ENCODE data around the gene SIX6.

The SIX6 gene

DNA sequence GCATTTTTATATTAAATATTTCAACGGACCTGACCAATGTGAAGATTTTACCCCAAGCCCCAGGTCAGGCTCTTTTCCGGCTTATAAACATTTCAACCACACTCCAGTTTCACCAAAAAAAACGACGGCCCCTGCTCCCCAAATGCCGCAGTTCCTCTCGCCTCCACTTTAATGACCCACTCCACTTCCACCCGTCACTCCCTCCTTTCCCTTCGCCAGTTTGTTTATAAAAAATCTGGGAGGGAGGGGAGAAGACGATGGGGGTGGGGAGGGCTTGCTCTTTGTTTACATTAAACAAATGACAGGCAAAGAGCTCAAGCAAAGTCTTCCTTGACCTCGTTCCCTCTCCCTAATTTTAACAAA lies 5.4 kb downstream of the SIX6 start:
- no peak for DNase-seq (ENCODE audit: low read depth)

DNA sequence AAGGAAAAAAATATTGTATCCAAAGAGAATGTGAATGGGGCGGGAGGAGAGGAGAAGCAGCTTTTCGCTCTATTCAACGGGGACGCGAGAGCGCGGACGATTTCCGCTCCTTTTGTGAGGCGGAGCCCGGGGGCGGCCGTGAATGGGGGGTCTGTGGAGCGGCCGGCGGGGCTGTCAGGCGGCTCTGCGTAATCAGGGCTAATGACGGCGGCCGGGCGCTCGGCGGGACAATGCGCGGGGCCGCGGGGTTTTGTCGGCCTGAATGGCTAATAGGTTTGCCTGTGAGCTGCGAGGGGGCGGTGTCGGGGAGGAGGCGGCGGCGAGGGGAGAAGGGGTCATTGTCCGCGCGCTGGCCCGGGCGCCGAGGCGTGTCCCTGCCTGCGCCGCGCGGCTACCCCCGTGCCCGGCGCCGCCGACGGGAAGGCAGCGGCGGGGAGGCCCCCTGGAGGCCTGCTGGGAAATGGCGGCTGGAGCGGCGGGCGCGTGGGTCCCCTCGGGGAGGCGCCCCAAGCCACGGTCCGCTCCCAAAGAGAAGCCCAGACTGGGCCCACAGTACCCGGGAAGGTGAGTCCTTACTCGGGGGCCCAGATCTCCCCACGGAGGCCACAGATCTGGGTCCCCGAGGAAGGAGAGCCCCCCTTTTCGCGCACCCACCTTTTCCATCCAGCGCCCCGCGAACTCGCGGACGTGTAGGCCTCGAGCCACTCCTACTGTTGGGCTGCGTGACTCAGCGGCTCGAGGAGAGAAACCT lies 6.0 kb downstream of the SIX6 start:
- no peak for DNase-seq (ENCODE audit: low read depth)

DNA sequence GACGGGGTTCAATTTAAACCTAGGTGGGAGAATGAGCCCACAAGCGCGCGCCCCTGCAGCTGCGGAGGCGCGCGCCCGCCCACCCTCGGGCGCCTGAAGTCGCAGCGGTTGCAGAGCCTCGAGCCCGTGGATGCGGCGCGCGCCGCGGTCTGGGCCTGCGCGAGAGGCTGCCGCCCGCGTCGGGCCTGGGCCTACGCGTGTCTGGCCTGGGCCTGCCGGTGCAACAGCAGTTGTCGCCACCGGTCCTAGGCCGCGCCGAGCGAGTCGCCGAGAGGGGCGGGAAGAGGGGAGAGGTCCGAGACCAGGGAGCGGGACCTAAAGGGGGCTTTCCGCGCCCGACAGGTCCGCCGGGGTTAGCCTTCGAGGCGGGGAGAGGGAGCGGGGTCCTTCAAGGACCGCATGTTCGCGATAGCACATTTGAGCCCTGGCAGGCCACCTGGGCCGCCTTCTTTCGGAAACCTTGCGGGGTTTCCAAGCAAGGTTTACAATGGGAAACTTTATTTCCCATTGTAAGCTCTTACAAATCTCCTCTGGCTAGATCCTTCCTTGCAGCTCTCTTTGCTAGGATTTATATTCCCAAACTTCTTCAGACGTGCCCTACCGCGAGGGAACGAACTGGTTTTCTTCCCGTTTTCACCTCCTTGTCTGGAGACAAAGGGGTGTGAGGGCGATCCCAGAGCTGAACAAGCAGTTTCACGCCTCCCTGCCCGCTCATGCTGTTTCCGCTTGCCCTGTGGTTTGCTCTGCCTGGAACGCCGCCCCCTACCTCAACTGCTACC lies 6.8 kb downstream of the SIX6 start:
- DNase-seq (ENCODE audit: low read depth): no peak

DNA sequence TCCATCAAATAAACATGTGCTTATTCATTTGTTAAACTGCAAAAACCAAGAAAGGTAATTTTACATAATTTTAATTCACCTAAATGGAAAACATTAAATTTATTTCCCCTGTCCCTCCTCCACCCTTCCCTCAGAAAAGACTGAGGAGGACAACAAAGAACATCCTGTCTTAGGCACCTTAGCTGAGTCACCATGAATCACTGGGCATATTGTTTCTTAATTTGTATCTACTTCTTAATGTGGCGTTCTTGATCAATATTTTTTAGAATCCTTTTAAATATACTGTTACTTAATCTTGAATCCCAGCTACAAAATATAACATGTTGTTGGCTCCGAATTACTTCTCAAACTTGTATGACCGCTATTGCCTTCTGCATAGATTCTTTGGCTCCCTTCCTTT lies 23.5 kb downstream of the SIX6 start:
- no peak for DNase-seq (ENCODE audit: low read depth)

DNA sequence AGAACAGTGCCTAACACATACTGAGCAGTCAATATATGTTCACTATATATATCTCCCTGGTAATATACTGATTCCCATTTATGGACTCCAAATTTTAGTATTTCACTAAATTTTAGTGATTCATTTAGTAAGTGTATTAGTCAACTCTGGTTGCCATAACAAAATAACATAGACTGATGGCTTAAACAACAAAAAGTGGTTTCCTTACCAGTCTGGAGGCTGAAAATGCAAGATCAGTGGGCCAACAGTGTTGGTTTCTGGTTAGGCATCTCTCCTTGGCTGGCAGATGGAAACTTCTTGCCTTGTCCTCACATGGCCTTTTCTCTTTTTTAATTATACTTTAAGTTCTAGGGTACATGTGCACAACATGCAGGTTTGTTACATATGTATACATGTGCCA lies 28.7 kb downstream of the SIX6 start:
- DNase-seq (ENCODE audit: low read depth): no peak

DNA sequence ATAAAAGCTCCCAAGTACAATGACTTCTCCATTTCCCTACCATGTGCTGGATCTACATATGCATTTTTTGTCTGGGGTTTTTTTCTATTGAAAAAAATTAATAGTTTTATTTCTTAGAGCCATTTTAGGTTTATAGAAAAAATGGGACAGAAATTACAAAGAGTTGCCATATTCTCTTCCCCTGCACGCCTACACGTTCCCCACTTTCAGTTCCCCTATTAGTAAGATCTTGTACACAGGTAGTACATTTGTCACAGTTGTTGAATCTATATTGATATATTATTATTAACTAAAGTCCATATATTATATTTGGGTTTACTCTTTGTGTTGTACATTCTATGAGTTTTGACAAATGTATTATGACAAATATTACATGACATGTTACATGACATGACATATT lies 35.7 kb downstream of the SIX6 start:
- DNase-seq (ENCODE audit: low read depth): no peak

DNA sequence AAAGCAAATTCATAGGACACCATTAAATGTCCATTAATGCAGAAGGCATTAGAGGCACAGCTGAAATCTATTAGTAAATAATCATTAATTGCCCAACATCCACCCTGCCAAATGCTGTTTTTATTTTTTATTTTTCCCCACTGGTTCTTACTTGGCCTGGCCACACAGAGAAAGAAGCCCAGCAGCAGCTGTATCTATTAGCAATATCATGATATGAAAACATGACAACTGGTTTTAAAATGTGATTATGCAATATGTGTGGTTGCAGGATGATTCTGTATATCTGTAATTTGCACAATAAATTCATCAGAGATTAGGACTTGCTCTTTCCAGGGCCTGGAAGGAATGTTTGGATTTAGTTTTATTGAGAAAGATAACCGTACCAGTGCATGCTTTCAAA lies 44.9 kb downstream of the SIX6 start:
- no peak for DNase-seq (ENCODE audit: low read depth)

DNA sequence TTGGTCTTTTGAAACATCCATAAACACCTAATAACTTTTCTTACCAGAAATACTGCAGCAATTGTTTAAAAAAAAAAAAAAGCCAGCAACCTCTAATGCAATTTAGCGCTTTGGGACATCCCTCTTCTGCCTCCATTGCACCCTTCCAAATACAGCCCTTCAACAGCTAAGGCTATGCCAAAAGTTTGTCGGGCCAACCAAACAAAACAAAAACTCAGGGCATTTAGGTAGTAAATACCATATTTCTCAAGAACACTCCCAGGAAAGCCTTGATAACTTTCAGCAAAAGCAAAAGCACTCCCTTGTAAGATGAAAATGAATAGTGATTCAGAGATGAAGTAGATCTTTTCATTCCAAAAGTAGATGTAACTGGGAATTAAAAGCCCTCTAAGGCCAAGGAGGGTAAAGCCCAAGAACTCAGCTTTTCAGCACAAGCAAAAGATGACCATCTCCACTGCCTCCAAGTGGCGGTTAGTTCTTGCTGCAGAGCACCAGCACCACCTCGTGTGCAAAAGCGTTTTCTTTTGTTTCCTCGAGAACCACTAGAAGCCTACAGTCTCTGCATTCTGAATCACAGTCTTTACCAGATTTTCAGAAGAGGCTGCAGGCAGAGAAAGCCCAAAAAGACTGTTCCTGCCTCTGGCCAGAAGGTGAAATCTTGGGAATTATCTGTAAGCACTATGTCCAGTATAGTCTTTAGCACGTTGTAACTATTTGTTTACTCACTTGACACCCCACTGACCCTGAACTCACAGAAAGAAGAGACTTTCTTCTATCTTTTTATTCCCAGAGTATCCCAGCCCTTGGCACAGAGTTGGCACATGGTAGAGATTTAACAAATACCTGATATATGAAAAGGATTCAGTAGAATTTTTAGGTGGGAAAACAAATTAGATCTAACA lies 53.1 kb downstream of the SIX6 start:
- DNase-seq (ENCODE audit: low read depth): no peak

All from T-helper 22 cell (primary cell).